H1 (cell line): ENCODE measurements around the gene ACOT7. TPM values are rescaled to one million over a fixed set of nuclear protein-coding genes. Genes with fewer than 3 reads are reported as not detected.

ENCODE experiments used
- CTCF ChIA-PET: fragments of 300-600 bp; sonication (Branson Sonifier 250); formaldehyde crosslinking; loops from one replicate; lab custom pipeline; 2021; ENCODE audit not compliant: partially characterized antibody; lab: Charles Lee
- POLR2A ChIA-PET: fragments of 300-600 bp; sonication (Branson Sonifier 250); formaldehyde crosslinking; loops from one replicate; lab custom pipeline; 2021; ENCODE audit warnings: inconsistent platforms; ENCODE audit not compliant: partially characterized antibody; lab: Charles Lee
- DNase-seq, 2 experiments: peaks; one replicate each; pipeline versions ENCODE4 v3.0.0 to v3.0.0-alpha.2; 2010 to 2022; ENCODE audit warnings: low spot score in 2 of 2, low read depth in 1 of 2, mixed read lengths in 1 of 2
- FAIRE-seq: peaks from 2 replicates; lab custom pipeline; 2011; peaks lifted over from hg19 to GRCh38; lab: Jason Lieb, UNC
- H2AFZ ChIP-seq: 2 replicates; pipeline ENCODE4 v1.8.1; 2012; ENCODE audit warnings: low read length, inconsistent platforms
- H2AK5ac ChIP-seq: 2 replicates; pipeline ENCODE4 v1.6.1; 2013; ENCODE audit warnings: low read depth, low read length
- H2BK120ac ChIP-seq: replicated peaks from 2 replicates; pipeline ENCODE3; 2013; ENCODE audit warnings: low read depth, low read length, inconsistent platforms
- H2BK12ac ChIP-seq: 2 replicates; pipeline ENCODE4 v1.6.1; 2013; ENCODE audit warnings: low read depth, low read length
- H2BK15ac ChIP-seq: 2 replicates; pipeline ENCODE4 v1.6.1; 2013; ENCODE audit warnings: low read length
- H2BK20ac ChIP-seq: 2 replicates; pipeline ENCODE4 v1.6.1; 2013; ENCODE audit warnings: low read length
- H2BK5ac ChIP-seq: 2 replicates; pipeline ENCODE4 v1.6.1; 2013; ENCODE audit warnings: low read depth, low read length
- H3K14ac ChIP-seq: 2 replicates; pipeline ENCODE4 v1.6.1; 2013; ENCODE audit warnings: inconsistent platforms; ENCODE audit not compliant: insufficient read length
- H3K18ac ChIP-seq: 2 replicates; pipeline ENCODE4 v1.6.1; 2013; ENCODE audit warnings: low read length; ENCODE audit errors: extremely low read depth
- H3K23ac ChIP-seq: 2 replicates; pipeline ENCODE4 v1.6.1; 2013; ENCODE audit warnings: inconsistent platforms; ENCODE audit not compliant: insufficient read length
- H3K23me2 ChIP-seq: 2 replicates; pipeline ENCODE4 v1.6.1; 2013; ENCODE audit warnings: low read depth, low read length
- H3K27ac ChIP-seq: 2 replicates; pipeline ENCODE4 v1.6.1; 2011; ENCODE audit warnings: low read depth, low read length, inconsistent platforms
- H3K27me3 ChIP-seq, 4 experiments: replicated peaks in 1 of 4; 1 replicate in 1 of 4; 2 replicates in 3 of 4; pipeline versions ENCODE4 v1.6.1 to v1.8.1; 2011 to 2013; ENCODE audit warnings: low read length in 3 of 4, mild to moderate bottlenecking in 3 of 4, inconsistent platforms in 2 of 4, mixed read lengths in 2 of 4, moderate library complexity in 1 of 4; ENCODE audit not compliant: control insufficient read depth in 3 of 4, insufficient read depth in 3 of 4; ENCODE audit errors: extremely low read depth in 1 of 4
- H3K36me3 ChIP-seq, 4 experiments: 2 replicates each; pipeline versions ENCODE4 v1.6.1 to v1.8.1; 2011 to 2013; ENCODE audit warnings: mild to moderate bottlenecking in 4 of 4, low read length in 3 of 4, moderate library complexity in 2 of 4, control low read depth in 1 of 4, inconsistent platforms in 1 of 4; ENCODE audit not compliant: insufficient read depth in 4 of 4, control insufficient read depth in 2 of 4
- H3K4ac ChIP-seq: replicated peaks from 2 replicates; pipeline ENCODE3; 2013; ENCODE audit warnings: low read length, low read depth, mixed read lengths, inconsistent platforms; ENCODE audit not compliant: insufficient read length
- H3K4me1 ChIP-seq, 4 experiments: replicated peaks in 1 of 4; 1 replicate in 1 of 4; 2 replicates in 3 of 4; pipeline versions ENCODE4 v1.6.1 to v1.8.1; 2011 to 2013; ENCODE audit warnings: low read length in 3 of 4, inconsistent platforms in 2 of 4, mixed read lengths in 1 of 4; ENCODE audit not compliant: insufficient read depth in 4 of 4, control insufficient read depth in 3 of 4
- H3K4me2 ChIP-seq, 2 experiments: 2 replicates each; pipeline versions ENCODE4 v1.6.1 to v1.8.1; 2011 to 2013; ENCODE audit warnings: low read depth in 2 of 2, low read length in 2 of 2, control low read depth in 1 of 2, inconsistent platforms in 1 of 2, mild to moderate bottlenecking in 1 of 2; ENCODE audit not compliant: insufficient read depth in 1 of 2
- H3K4me3 ChIP-seq, 4 experiments: fragments of 200-600, 300-600 bp in 1 of 4; sonication (generic), shearing (Covaris generic), sonication (Bioruptor Twin) in 1 of 4; 2 replicates each; pipeline versions ENCODE4 v1.5.1 to v1.8.1; 2011 to 2016; ENCODE audit warnings: low read length in 4 of 4, low read depth in 3 of 4, control low read depth in 2 of 4, inconsistent platforms in 2 of 4, mild to moderate bottlenecking in 2 of 4, mixed read lengths in 1 of 4, moderate library complexity in 1 of 4; ENCODE audit not compliant: insufficient read depth in 2 of 4; ENCODE audit errors: extremely low read depth in 1 of 4
- H3K56ac ChIP-seq: replicated peaks from 2 replicates; pipeline ENCODE3; 2013; ENCODE audit warnings: low read depth, mild to moderate bottlenecking, mixed read lengths, low read length, inconsistent platforms; ENCODE audit not compliant: insufficient read length
- H3K79me1 ChIP-seq: 2 replicates; pipeline ENCODE4 v1.6.1; 2013; ENCODE audit warnings: low read depth, low read length, control low read depth
- H3K79me2 ChIP-seq, 2 experiments: 2 replicates each; pipeline versions ENCODE4 v1.6.1 to v1.8.1; 2012 to 2013; ENCODE audit warnings: low read length in 2 of 2, mild to moderate bottlenecking in 2 of 2, inconsistent platforms in 1 of 2; ENCODE audit not compliant: insufficient read depth in 2 of 2, control insufficient read depth in 1 of 2
- H3K9ac ChIP-seq, 4 experiments: replicated peaks in 1 of 4; 1 replicate in 1 of 4; 2 replicates in 3 of 4; pipeline versions ENCODE4 v1.6.1 to v1.8.1; 2011 to 2013; ENCODE audit warnings: low read depth in 3 of 4, low read length in 3 of 4, control low read depth in 2 of 4, mild to moderate bottlenecking in 2 of 4, moderate library complexity in 2 of 4, inconsistent platforms in 1 of 4; ENCODE audit errors: extremely low read depth in 1 of 4
- H3K9me3 ChIP-seq, 2 experiments: 2 replicates each; pipeline versions ENCODE4 v1.6.1 to v1.8.1; 2012 to 2013; ENCODE audit warnings: mild to moderate bottlenecking in 2 of 2, moderate library complexity in 2 of 2, control low read depth in 1 of 2, inconsistent platforms in 1 of 2, low read depth in 1 of 2, low read length in 1 of 2, mixed read lengths in 1 of 2; ENCODE audit not compliant: insufficient read depth in 2 of 2
- H4K20me1 ChIP-seq, 2 experiments: replicated peaks in 1 of 2; 2 replicates each; pipeline versions ENCODE3 to v1.8.1; 2011 to 2013; ENCODE audit warnings: inconsistent platforms in 2 of 2, low read length in 2 of 2, mild to moderate bottlenecking in 1 of 2; ENCODE audit not compliant: insufficient read depth in 2 of 2, control insufficient read depth in 1 of 2
- H4K5ac ChIP-seq: 2 replicates; pipeline ENCODE4 v1.6.1; 2013; ENCODE audit warnings: low read length, low read depth, mixed read lengths, inconsistent platforms; ENCODE audit not compliant: insufficient read length
- H4K8ac ChIP-seq: 2 replicates; pipeline ENCODE4 v1.8.0; 2013; ENCODE audit warnings: mild to moderate bottlenecking, moderate library complexity, low read length, inconsistent platforms; ENCODE audit not compliant: insufficient read depth; ENCODE audit errors: extremely low read depth
- H4K91ac ChIP-seq: replicated peaks from 2 replicates; pipeline ENCODE3; 2013; ENCODE audit warnings: low read length, mixed read lengths, inconsistent platforms; ENCODE audit not compliant: insufficient read length
- EZH2 ChIP-seq: fragments of 200-600 bp; sonication (generic); IDR thresholded peaks from 2 replicates; pipeline ENCODE4 v1.7.1; 2012; ENCODE audit warnings: low read depth, mild to moderate bottlenecking, moderate library complexity, low read length, inconsistent platforms; ENCODE audit not compliant: severe bottlenecking
- NRF1 ChIP-seq: IDR thresholded peaks from 2 replicates; pipeline ENCODE4 v1.6.1; 2011; ENCODE audit warnings: mild to moderate bottlenecking, low read depth, low read length, improper control_type of control experiment
- POU5F1 ChIP-seq: IDR thresholded peaks from 2 replicates; pipeline ENCODE4 v1.6.1; 2011; ENCODE audit warnings: low read depth, mild to moderate bottlenecking, low read length, moderate library complexity
- RNF2 ChIP-seq: fragments of 200-900, 300-1000 bp; sonication (generic); IDR thresholded peaks from 2 replicates; pipeline ENCODE4 v1.7.1; 2016; ENCODE audit warnings: borderline replicate concordance, low read depth, mild to moderate bottlenecking, antibody characterized with exemption, low read length; ENCODE audit not compliant: poor library complexity, severe bottlenecking; ENCODE audit errors: missing control alignments
- SIN3A ChIP-seq, 2 experiments: IDR thresholded peaks in 1 of 2; conservative IDR thresholded peaks in 1 of 2; 2 replicates each; pipeline ENCODE4 v1.6.1; 2011 to 2012; ENCODE audit warnings: low read length in 2 of 2, improper control_type of control experiment in 1 of 2, low read depth in 1 of 2, mild to moderate bottlenecking in 1 of 2
- WGBS, 2 experiments: shearing (Covaris generic) in 1 of 2; methylation state at CpG; one replicate each; pipeline versions ENCODE4 v1.1.6 to v1.1.7; 2013 to 2015; ENCODE audit warnings: low lambda C conversion rate in 2 of 2, mixed read lengths in 2 of 2, inconsistent platforms in 1 of 2, low coverage in 1 of 2, missing lambda C conversion rate in 1 of 2; ENCODE audit not compliant: insufficient replicate concordance in 2 of 2, insufficient coverage in 1 of 2, insufficient read length in 1 of 2; ENCODE audit errors: extremely low coverage in 1 of 2, missing lambda C conversion rate in 1 of 2; 5-methylcytosine and 5-hydroxymethylcytosine counted together
- polyA plus RNA-seq, 7 experiments: library from polyadenylated mRNA; depleted of rRNA in 3 of 7; stranded (reverse) in 5 of 7; unstranded in 2 of 7; fragments of >200 nt in 5 of 7; fragments of 200-250 nt in 2 of 7; gene quantifications; 1 replicate in 5 of 7; 2 replicates in 1 of 7; 4 replicates in 1 of 7; pipeline versions ENCODE4 v1.2.1 to v1.2.3, GENCODE V29; 2011 to 2013; ENCODE audit warnings: missing spikeins in 2 of 7, mixed read lengths in 2 of 7
- total RNA-seq: library from RNA; stranded (reverse); fragmentation: NEBNext Ultra II Directional; extraction: Animal tissue kit (Norgen Biotek cat#: 25700); gene quantifications from 2 replicates; pipeline ENCODE4 v1.2.1, GENCODE V29; 2021

ACOT7 gene
- total and polyA plus RNA-seq, 2 of the 8 experiments (the other 6 are each of a cell fraction or from before 2014, with no cell fraction given): 151 to 214 TPM

DNA sequence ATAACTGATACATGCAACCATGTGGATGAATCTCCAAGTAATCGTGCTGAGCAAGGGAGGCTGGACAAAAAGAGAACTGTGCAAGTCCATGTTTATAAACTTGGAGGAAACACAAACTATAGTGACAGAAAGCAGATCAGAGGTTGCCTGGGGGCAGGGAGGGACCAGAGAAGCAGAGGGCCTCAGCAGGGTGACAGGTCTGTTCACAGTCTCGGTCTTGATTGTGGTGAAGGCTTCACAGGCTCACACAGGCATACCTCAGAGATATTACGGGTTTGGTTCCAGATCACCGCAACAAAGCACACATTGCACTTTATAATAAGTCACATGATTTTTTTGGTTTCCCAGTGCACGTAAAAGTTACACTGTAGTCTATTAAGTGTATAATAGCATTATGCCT, 28.5 kb downstream of the ACOT7 start:
- WGBS, 2 experiments: 87% methylated on average over 5 of the region's 5 CpGs; no CpG with 5 or more reads in 1 of the 2 experiments
- TF ChIP-seq EZH2: no peak
- no peak for TF ChIP-seq POU5F1
- no peak for TF ChIP-seq NRF1
- TF ChIP-seq SIN3A (conservative IDR thresholded peaks at IDR 0.05 in 1 of 2, IDR thresholded peaks at IDR 0.05 in 1 of 2; ENCODE audit: low read depth in 1 of 2, low read length in 2 of 2): no peak
- TF ChIP-seq RNF2: no peak

More for the DNA sequence above, 28.5 kb downstream of the ACOT7 start:
- Histone ChIP-seq H2BK20ac (no peak overlapping the region), H2BK15ac (no peak overlapping the region), H3K56ac (no peak overlapping the region), H3K27ac (no peak overlapping the region), H4K8ac (no peak overlapping the region), H2BK120ac (no peak overlapping the region), H3K27me3 (no peaks in the 10 kb centered on the region), H3K4ac (no peak overlapping the region), H3K18ac (no peak overlapping the region), H3K4me3 (no peak overlapping the region), H3K36me3 (no peaks in the 10 kb centered on the region), H2BK12ac (no peak overlapping the region), H2BK5ac (no peak overlapping the region), H3K23ac (no peak overlapping the region), H3K14ac (no peak overlapping the region), H3K9me3 (no peaks in the 10 kb centered on the region), H2AFZ (no peak overlapping the region), H3K79me1 (peaks cover 10% of the 10 kb centered on the region), H4K20me1 (peaks cover 7 to 15% of the 10 kb centered on the region in 2 experiments), H4K91ac (no peak overlapping the region), H3K23me2 (no peaks in the 10 kb centered on the region), H3K4me1 (peaks cover 0 to 8% (median 3%) of the 10 kb centered on the region in 4 experiments; a peak in 5 of 7 replicates), H2AK5ac (no peak overlapping the region), H4K5ac (no peak overlapping the region), H3K9ac (no peak overlapping the region), H3K4me2 (no peak overlapping the region), H3K79me2 (peaks cover 0 to 34% of the 10 kb centered on the region in 2 experiments; a peak in 3 of 4 replicates)
- FAIRE-seq (no peak), DNase-seq (no peak)
- ChIA-PET POLR2A (interaction anchor here (0.7 kb wide), 2 partner anchors 98 to 123 kb away, joined by 3 read pairs; no protein-coding TSS in a partner anchor), CTCF (interaction anchor here (9.1 to 34.3 kb wide), 2 partner anchors 16 to 30 kb away, joined by 98 to 1769 read pairs; partner anchors contain the start of genes ACOT7 and HES2)
